ENCODE measurements around the gene CHRND. TPM values are rescaled to one million over a fixed set of nuclear protein-coding genes. Genes with fewer than 3 reads are reported as not detected.

The CHRND gene
- total RNA-seq, 1 experiment from 2014 or later = not detected

- no peak overlapping the region for H3K4me3 ChIP-seq
- H3K9me3 ChIP-seq = no peaks in the 10 kb centered on the region
- H3K36me3 ChIP-seq = no peaks in the 10 kb centered on the region
- DNase-seq = no peak
- H3K27me3 ChIP-seq = no peaks in the 10 kb centered on the region
Observed at GRCh38 chr2:232496501-232497270, 29.3 kb upstream of the CHRND start.

GRCh38 chr2:232497348-232497747, 28.6 kb upstream of the CHRND start:
- DNase-seq = no peak
- Histone ChIP-seq H3K27me3 (no peaks in the 10 kb centered on the region), H3K36me3 (no peaks in the 10 kb centered on the region), H3K9me3 (no peaks in the 10 kb centered on the region), H3K4me3 (no peak overlapping the region)

GRCh38 chr2:232498452-232498851, 27.5 kb upstream of the CHRND start:
- Histone ChIP-seq H3K27me3 (peaks cover 4% of the 10 kb centered on the region; the same call in 1 of the 2 replicates), H3K36me3 (no peaks in the 10 kb centered on the region), H3K9me3 (no peaks in the 10 kb centered on the region), H3K4me3 (no peak overlapping the region)
- no peak for DNase-seq

- Histone ChIP-seq H3K36me3 (no peaks in the 10 kb centered on the region), H3K4me3 (no peak overlapping the region), H3K9me3 (no peaks in the 10 kb centered on the region), H3K27me3 (peaks cover 9% of the 10 kb centered on the region; the same call in 1 of the 2 replicates)
- DNase-seq = no peak
Observed at GRCh38 chr2:232501331-232501771, 24.6 kb upstream of the CHRND start.

- DNase-seq = no peak
- no peak overlapping the region for H3K4me3 ChIP-seq
- no peaks in the 10 kb centered on the region for H3K36me3 ChIP-seq
- peaks cover 9% of the 10 kb centered on the region; the same call in 1 of the 2 replicates for H3K27me3 ChIP-seq
- H3K9me3 ChIP-seq = no peaks in the 10 kb centered on the region
Observed at GRCh38 chr2:232501794-232502390, 24.1 kb upstream of the CHRND start.

- H3K36me3 ChIP-seq = no peaks in the 10 kb centered on the region
- H3K4me3 ChIP-seq = no peak overlapping the region
- DNase-seq = no peak
- no peaks in the 10 kb centered on the region for H3K9me3 ChIP-seq
- H3K27me3 ChIP-seq = peaks cover 9% of the 10 kb centered on the region; the same call in 1 of the 2 replicates
Observed at GRCh38 chr2:232502511-232502910, 23.4 kb upstream of the CHRND start.

GRCh38 chr2:232502911-232503808, 22.8 kb upstream of the CHRND start:
- DNase-seq = no peak
- no peak overlapping the region for H3K4me3 ChIP-seq
- no peaks in the 10 kb centered on the region for H3K9me3 ChIP-seq
- H3K27me3 ChIP-seq = peaks cover 9% of the 10 kb centered on the region; the same call in 1 of the 2 replicates
- H3K36me3 ChIP-seq = no peaks in the 10 kb centered on the region

GRCh38 chr2:232503809-232504323, 22.1 kb upstream of the CHRND start:
- Histone ChIP-seq H3K27me3 (peaks cover 9% of the 10 kb centered on the region; the same call in 1 of the 2 replicates), H3K9me3 (no peaks in the 10 kb centered on the region), H3K36me3 (no peaks in the 10 kb centered on the region), H3K4me3 (no peak overlapping the region)
- DNase-seq = no peak

GRCh38 chr2:232504438-232504837, 21.5 kb upstream of the CHRND start:
- no peak overlapping the region for H3K4me3 ChIP-seq
- no peaks in the 10 kb centered on the region for H3K36me3 ChIP-seq
- no peak for DNase-seq
- H3K27me3 ChIP-seq = peaks cover 9% of the 10 kb centered on the region; the same call in 1 of the 2 replicates
- no peaks in the 10 kb centered on the region for H3K9me3 ChIP-seq

- Histone ChIP-seq H3K27me3 (peaks cover 9% of the 10 kb centered on the region; the same call in 1 of the 2 replicates), H3K9me3 (no peaks in the 10 kb centered on the region), H3K36me3 (no peaks in the 10 kb centered on the region), H3K4me3 (no peak overlapping the region)
- no peak for DNase-seq
Observed at GRCh38 chr2:232505856-232506255, 20.1 kb upstream of the CHRND start.

GRCh38 chr2:232506709-232507108, 19.3 kb upstream of the CHRND start:
- no peaks in the 10 kb centered on the region for H3K9me3 ChIP-seq
- no peak for DNase-seq
- no peak overlapping the region for H3K4me3 ChIP-seq
- H3K36me3 ChIP-seq = no peaks in the 10 kb centered on the region
- H3K27me3 ChIP-seq = peaks cover 9% of the 10 kb centered on the region; the same call in 1 of the 2 replicates

GRCh38 chr2:232508251-232508650, 17.7 kb upstream of the CHRND start:
- peaks cover 5% of the 10 kb centered on the region; the same call in 1 of the 2 replicates for H3K27me3 ChIP-seq
- H3K4me3 ChIP-seq = no peak overlapping the region
- no peak for DNase-seq
- H3K36me3 ChIP-seq = no peaks in the 10 kb centered on the region
- H3K9me3 ChIP-seq = no peaks in the 10 kb centered on the region

- H3K36me3 ChIP-seq = no peaks in the 10 kb centered on the region
- no peaks in the 10 kb centered on the region for H3K27me3 ChIP-seq
Observed at GRCh38 chr2:232511336-232511890, 14.5 kb upstream of the CHRND start.

GRCh38 chr2:232512602-232513001, 13.4 kb upstream of the CHRND start:
- no peak overlapping the region for H3K4me3 ChIP-seq
- DNase-seq = no peak
- H3K9me3 ChIP-seq = no peaks in the 10 kb centered on the region
- H3K36me3 ChIP-seq = no peaks in the 10 kb centered on the region
- no peaks in the 10 kb centered on the region for H3K27me3 ChIP-seq

More at GRCh38 chr2:232511336-232511890, 14.5 kb upstream of the CHRND start:
- Histone ChIP-seq H3K4me3 (no peak overlapping the region), H3K9me3 (no peaks in the 10 kb centered on the region)
- no peak for DNase-seq

GRCh38 chr2:232513353-232513752, 12.6 kb upstream of the CHRND start:
- no peaks in the 10 kb centered on the region for H3K36me3 ChIP-seq
- DNase-seq = no peak
- H3K27me3 ChIP-seq = no peaks in the 10 kb centered on the region
- no peak overlapping the region for H3K4me3 ChIP-seq
- H3K9me3 ChIP-seq = no peaks in the 10 kb centered on the region

- no peaks in the 10 kb centered on the region for H3K36me3 ChIP-seq
- no peaks in the 10 kb centered on the region for H3K27me3 ChIP-seq
- H3K9me3 ChIP-seq = no peaks in the 10 kb centered on the region
- no peak overlapping the region for H3K4me3 ChIP-seq
- no peak for DNase-seq
Observed at GRCh38 chr2:232515639-232516038, 10.3 kb upstream of the CHRND start.
